COR-L47 (cell line): ENCODE results near the gene GINS1.

ENCODE experiments used
- DNase-seq: peaks from one replicate; lab custom pipeline; 2025; lab: John Stamatoyannopoulos, UW

GINS1 gene

DNA sequence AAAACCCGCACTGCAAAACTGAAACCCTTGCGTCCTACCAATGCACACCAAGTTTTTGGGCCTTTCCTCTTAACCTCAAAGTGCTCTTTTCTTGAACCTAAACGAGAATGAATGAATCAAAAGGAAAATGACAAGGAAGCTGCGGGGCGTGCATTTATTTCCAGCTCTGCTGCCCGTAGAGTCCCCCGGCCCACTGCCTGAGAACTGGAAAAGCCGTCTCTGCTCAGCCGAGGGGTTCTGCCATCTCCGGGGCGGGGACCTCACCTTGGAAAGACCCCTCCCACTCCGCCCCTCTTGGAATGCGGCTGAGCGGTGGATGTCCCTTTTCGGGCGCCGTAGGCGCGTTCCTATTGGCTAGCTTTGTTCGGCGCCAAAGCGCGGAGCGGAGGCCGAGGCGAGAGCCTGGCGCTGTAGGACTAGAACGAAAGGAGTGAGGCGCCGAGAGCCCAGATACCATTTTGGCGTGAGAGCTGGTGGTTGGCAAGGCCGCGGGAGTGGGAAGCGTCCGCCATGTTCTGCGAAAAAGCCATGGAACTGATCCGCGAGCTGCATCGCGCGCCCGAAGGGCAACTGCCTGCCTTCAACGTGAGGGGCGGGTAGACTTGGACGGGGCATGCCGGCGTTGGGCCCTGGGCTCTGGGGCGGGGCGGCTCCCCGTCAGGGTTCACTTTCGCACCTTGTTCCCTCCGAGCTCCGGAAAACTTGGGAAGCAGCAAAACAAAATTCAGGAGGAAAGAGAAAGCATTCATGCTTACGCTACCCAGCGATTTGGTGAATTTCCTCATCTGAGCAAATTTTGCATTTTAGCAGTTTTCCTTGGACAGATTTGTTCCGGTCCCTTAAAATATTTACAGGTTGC, at the start of gene GINS1:
Gene GINS1 (plus strand): TSS at position 363 of the 859 bp plus-strand sequence. CDS start 148 bp downstream, at position 511.
- peak; percentile 94 for DNase-seq

GRCh38 chr20:25360631-25361286, 46.7 kb upstream of the GINS1 start:
- no peak for DNase-seq

DNA sequence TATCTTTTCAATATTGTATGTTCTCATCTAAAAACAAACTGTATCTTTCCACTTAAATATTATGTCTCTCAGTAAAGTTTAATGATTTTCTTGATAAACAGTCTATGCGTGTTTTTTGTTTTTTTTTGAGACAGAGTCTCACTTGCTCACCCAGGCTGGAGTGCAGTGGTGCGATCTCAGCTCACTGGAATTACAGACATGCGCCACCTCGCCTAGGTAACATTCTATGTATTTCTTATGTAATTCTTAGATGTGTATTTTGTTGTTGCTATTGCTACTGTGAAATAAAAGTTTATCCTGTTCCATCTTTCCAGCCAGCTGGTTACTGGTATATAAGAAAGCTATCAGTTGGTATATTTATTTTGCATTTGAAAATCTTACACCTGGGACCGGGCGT, 46.2 kb upstream of the GINS1 start:
- DNase-seq, result no peak

DNA sequence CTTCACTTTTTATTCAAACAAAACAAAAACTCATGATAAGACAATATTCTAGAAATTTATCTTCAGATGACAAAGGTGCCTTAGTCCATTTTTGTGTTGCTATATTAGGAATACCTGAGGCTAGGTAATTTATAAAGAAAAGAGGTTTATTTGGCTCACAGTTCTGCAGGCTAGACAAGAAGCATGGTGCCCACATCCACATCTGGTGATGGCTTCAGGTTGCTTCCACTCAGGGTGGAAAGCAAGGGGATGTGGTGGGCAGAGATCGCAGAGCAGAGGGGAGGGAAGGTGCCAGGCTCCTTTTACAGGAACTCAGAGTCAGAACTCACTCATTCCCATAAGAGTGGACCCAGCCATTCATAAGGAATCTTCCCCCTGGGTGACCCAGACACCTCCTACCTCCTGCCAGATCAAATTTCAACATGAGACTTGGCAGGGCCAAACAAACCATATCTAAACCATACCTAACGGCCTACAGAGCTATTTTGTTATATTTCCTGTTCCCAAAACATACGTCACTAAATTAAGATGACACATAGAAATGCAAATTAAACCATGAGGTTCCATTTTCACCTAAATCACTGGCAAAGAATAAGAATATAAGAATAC, 43.2 kb upstream of the GINS1 start:
- no peak for DNase-seq

- no peak for DNase-seq
Observed at GRCh38 chr20:25364879-25365699, 42.4 kb upstream of the GINS1 start.

GRCh38 chr20:25368526-25368925, 38.9 kb upstream of the GINS1 start:
- no peak for DNase-seq

- DNase-seq, result no peak
Observed at GRCh38 chr20:25368976-25369375, 38.5 kb upstream of the GINS1 start.

DNA sequence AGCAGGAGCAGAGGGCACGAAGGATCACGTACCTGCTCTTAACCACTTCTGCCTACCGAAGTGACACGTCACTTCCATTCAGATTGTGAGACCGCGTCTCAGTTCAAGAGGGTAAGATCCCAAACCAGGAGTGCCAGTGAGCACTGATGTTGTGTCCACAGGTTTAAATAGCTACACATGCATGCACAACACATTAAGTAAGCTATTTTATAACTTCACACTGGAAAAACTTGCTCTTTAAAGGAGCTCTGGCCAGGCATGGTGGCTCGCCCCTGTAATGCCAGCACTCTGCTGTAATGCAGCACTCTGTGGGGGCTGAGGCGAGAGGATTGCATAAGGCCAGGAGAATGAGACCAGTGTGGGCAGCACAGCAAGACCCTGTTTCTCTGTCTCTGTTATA, 37.9 kb upstream of the GINS1 start:
- DNase-seq, result no peak

DNA sequence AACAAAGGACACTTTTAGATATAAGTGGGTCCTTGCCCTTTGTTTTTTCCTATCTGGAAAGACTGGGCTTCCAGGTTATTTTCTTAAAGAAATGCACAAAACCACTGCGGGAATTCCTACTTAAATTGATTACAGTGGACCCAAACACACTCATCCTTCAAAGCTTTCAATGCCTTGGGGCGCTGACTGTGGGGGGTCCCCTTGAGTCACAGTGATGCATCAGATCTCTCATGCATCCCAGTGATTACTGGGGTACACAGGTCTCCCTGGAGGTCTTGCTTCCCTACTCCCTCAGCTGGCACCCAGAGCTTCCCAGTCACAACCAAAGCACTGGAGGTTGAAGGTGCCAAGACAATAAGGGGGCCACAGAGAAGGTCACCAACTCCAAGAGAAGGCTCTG, 37.5 kb upstream of the GINS1 start:
- DNase-seq, result no peak

GRCh38 chr20:25372584-25373336, 34.7 kb upstream of the GINS1 start:
- no peak for DNase-seq

DNA sequence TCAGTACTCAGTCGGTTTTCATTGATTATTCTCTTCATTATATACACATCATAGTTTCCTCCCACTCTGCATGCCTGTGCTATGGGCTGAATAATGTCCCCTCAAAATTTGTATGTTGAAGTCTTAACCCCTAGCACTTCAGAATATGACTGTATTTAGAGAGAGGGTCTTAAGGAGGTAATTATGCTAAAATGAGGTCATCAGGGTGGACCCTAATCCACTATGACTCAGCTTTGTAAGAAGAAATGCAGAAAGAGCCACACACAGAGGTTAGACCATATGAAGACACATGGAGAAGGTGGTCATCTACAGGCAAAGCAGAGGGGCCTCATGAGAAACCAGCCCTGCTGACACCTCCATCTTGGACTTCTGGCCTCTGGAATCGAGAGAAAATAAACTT, 32.6 kb upstream of the GINS1 start:
- no peak for DNase-seq

GRCh38 chr20:25376236-25376635, 31.2 kb upstream of the GINS1 start:
- no peak for DNase-seq

DNA sequence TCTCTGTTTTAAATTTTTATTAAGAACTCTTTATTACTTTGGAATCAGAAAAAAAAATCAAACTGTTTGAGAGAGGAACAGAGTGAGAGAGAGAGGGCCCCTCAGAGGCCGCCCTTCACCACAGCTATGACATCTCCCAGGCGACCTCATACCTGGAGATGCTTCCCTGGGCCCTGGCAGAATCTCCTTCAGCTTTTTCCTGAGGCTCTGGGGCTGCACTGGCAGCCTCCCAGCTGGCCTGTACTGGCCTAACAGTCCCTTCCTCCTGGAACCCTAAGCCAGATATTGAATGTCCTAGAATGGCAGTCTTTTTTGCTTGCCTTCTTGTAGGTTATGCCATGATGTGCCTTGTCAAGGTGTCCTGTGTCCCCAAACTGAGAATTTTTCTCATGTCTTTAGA, 30.6 kb upstream of the GINS1 start:
- no peak for DNase-seq

GRCh38 chr20:25378189-25378883, 29.1 kb upstream of the GINS1 start:
- DNase-seq, result no peak

- DNase-seq, result no peak
Observed at GRCh38 chr20:25378884-25379733, 28.4 kb upstream of the GINS1 start.

DNA sequence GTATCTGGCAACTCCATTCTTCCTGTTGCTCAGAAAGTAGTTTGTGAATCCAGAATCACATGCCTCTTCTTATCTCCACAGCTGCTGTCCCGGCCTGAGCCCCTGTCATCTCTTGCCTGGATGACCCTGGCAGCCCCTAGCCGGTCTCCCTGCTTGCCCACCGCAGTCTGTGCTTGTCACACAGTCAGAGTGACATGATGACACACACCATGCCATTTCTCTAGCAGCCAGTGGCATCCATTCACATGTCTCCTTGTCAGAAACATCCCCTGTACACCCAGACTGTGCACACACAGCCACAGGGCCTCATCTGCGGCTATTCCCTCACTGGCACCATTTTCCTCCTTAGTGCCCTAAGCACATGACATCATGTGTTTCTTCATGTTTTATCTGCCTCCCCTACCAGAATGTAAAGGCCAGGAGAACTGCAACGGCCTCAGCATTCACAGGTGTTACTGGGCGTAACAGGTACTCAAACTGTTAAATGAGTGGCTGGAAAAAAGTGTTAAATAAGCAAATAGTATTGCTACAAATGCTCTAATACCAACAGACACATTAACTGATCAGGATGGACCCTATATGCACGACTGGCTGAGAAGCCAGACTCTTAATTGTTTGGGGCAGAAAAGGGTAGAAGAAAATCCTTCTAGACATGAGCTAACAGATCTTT, 26.4 kb upstream of the GINS1 start:
- no peak for DNase-seq

GRCh38 chr20:25382704-25383370, 24.6 kb upstream of the GINS1 start:
- no peak for DNase-seq

- DNase-seq, result no peak
Observed at GRCh38 chr20:25389401-25389857, 18.0 kb upstream of the GINS1 start.
